ENCODE measurements around the gene NNAT.
"Not testable (repeated sequence)": the region's sequence is repeated elsewhere in the genome, so short reads cannot be mapped to it uniquely, and the experiment has no call there.

NNAT gene, protein sequence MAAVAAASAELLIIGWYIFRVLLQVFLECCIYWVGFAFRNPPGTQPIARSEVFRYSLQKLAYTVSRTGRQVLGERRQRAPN

DNA sequence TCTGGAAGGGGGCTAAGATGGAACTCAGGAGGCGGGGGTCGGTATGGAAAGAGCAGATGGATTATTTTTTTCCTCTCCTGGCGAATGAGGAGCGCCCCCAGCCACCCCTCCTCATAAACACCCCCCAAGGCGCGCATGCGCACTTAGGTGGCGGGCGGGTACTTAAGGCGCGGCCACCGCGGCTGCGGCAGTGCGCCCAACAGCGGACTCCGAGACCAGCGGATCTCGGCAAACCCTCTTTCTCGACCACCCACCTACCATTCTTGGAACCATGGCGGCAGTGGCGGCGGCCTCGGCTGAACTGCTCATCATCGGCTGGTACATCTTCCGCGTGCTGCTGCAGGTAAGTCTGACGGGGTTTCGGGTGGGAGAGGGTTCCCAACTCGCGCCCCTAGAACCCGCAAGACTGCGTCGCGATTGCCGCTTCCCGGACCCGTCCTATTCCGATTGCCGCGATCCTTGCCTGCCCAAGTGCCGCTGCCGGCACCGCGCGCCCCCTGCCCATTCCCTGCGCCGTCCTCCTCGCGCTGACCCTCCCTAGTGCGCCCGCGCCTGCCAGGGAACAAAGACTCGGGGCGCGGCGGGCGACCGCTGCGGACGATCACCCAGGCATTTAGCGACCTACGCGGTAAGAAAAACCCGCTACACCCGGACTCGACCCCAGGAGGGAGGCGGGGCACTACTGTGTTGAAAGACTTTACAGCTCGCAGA, at the start of gene NNAT:
NNAT (plus strand) TSS at position 190 of the 711 bp plus-strand sequence; CDS start at position 272, 82 bp downstream.
- no peak for DNase-seq (ENCODE audit: low read depth in 1 of 2, low spot score in 1 of 2)

DNA sequence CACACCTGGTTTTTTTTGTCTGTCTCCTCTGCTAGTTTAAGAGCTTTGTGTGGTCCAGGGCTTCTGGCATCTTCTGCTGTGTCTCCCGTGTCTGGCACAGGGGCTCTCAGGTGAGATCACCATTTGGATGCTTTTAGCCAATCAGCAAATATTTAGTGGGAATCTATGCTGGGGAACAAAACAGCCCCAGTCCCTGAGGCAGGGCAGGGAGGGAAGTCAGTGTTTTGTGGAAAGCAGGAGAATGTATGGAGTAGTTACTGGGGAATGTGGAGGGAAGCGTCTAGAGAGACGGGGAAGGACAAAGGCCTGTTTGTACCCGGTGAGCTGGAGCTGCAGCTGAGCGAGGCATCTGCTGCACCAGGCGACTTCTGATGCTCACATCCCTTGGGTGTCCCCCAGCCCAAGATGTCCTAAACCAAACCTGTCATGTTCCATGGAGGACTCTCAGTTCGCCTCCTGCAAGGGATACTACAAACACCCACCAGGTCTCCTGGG, 49.3 kb upstream of the NNAT start:
- DNase-seq (ENCODE audit: low read depth in 1 of 2, low spot score in 1 of 2), result no peak

DNA sequence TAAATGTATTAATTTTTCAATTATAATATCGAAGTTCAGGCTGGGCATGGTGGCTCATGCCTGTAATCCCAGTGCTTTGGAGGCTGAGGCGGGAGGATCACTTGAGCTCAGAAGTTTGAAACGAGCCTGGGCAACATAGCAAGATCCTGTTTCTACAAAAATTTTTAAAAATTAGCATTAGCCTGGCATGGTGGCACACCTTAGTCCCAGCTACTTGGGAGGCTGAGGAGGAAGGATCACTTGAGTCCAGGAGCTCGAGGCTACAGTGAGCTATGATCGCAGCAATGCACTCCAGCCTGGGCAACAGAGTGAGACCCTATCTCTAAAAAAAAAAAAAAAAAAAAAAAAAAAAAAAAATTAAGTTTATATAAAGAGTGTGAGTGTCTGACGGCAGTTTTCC, 48.6 kb upstream of the NNAT start:
- not testable (repeated sequence) for DNase-seq (ENCODE audit: low read depth in 1 of 2, low spot score in 1 of 2)

DNA sequence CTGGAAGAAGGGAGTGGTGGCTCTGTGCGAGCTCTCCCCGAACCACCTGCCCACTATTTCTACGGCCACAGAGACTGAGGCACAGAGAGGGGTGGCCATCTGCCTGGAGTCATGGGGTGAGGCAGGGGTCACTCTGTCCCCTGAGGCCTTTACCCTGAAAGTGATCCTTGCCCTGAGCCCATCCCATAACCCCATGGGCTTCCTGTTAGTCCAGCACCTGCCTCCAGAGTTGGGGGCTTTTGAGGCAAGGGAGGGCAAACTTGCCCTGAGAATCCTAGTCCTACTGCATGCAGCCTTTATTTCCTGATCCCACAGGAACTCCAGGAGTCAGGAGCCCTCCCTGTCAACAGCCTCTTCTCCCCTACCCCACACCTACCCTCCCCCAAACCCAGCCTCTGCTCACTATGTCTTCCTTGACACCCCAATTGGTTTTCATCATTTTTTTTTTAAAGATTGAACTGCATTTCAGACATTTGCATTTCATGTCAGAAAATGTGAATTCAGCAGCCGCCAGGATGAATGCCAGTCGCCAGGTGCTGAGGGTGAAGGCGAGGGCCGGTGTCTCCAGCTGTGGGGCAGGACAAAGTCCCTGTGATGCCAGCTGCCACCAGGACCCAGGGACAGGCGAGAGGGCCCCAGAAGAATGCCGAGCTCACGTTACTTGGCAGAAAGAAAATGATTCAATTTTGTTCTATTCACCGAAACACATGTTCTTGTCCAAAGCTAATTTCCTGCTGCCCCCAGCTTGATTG, 47.6 kb upstream of the NNAT start:
- DNase-seq (ENCODE audit: low read depth in 1 of 2, low spot score in 1 of 2), result no peak

DNA sequence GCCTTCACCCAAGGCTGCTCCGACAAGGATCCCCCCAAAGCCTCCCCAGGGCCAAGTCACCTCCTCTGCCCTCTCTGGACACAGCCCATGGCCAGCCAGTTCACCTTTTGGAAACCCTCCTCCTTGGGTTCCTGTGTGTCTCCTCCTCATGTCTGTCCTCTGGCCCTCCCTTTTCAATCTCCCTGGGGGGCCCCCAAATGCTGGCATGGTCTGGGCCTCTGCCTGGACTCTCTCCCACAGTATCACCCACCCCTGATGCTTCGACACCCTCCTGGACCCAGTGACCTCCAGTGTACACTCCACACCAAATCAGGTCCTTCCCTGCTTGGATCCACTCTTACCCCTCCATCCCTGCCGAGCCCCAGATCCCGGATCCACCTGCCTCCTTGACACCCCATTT, 46.7 kb upstream of the NNAT start:
- no peak for DNase-seq (ENCODE audit: low read depth in 1 of 2, low spot score in 1 of 2)

DNA sequence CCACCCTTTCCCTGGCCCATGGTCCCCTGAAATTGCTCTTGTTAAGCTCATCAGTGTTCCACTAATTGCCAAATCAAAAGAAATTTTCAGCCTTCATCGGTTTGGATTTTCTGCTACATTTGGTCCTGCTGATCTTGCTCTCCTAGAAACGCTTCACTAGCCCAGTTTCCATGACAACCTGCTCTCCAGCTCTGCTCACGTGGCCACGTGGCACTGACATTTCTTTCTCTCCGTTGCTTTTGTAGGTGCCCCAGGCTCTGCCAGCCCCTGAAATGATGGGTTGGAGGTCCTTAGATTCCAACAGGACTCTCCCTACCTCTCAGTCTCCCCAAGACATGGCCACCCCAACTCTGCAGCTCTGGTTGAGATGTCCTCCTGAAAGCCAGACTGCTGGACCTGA, 45.8 kb upstream of the NNAT start:
- DNase-seq (ENCODE audit: low read depth in 1 of 2, low spot score in 1 of 2), result no peak

DNA sequence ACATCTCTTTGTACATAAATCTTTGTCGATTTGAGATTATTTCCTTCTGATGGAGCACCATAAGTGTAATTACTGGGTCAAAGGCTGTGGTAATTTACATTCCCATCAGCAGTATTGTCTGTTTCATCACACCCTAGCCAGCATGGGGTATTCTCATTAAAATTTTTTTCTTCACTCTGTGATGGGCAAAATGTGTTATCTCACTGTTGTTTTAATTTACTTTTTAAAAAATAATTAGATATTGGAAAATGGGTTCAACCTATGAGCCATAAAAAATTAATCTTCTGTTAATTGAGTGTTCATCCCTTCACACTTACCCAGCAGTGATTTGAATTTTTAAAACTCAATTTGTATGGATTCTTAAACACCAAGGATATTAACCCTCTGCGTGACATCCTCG, 44.0 kb upstream of the NNAT start:
- no peak for DNase-seq (ENCODE audit: low read depth in 1 of 2, low spot score in 1 of 2)

DNA sequence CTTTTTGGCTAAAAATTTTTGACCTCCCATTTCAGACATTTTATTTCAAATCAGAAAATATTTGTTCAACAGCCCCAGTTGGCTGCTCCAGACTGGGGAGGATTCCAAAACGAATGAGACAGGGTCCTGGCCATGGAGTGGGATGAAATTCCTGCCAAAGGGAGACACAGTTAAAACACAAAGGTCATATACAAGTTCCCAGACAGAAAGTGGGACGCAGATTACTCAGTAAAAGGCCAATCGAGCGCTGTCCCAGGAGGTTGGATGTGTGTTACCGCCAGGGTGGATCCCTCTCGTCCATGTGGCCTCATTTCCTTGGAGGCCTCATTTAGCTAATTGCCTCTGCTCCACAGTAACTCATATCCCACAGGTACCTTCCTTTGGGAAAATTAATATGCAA, 41.8 kb upstream of the NNAT start:
- no peak for DNase-seq (ENCODE audit: low read depth in 1 of 2, low spot score in 1 of 2)

DNA sequence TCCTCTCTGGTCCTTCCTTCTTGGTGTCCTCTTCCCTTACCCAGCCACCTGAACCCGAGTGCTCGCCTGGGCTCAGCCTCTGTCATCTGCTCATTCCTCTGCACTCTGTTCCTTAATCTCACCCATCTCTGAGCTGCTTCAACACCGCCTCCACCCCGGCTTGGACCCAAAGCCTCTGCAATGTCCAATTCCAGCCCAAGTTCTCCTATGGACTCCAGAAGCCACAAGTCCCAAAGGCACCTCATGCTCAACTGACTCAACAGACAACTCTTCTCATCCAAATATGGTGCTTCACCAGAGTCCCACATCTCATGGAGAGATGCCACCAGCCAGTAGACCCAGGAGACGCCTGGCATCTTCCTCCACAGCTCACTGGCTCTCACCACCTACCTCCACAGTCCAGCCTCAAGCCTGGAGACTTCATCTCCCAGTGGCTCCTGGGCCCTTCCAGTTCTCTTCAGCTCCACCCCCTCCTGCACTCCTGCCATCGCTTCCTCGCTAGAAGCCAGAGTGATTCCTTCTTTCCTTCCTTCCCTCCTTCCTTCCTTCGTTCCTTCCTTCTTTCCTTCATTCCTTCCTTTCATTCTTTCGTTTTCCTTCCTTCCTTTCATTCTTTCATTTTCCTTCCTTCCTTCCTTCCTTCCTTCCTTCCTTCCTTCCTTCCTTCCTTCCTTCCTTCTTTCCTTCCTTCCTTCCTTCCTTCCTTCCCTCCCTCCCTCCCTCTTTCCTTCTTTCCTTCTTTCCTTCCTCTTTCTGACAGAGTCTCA, 40.9 kb upstream of the NNAT start:
- DNase-seq (ENCODE audit: low read depth in 1 of 2, low spot score in 1 of 2), result no peak

DNA sequence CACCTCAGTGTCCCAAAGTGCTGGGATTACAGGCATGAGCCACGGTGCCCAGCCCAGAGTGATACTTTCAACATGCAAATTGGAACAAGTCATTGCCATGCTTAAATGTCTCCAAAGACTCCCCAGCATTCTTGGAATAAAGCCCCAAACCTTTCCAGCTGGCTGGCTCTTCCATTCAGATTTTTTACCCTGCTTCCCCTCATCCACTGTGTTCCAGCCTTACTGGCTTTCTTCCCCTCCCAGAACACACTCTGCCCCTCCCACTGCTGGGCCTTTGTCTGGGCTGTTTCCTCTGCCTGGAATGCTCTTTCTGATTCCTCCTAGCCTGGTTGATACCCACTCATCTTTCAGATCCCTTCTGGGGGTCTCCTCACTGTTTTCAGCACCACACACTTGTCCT, 40.1 kb upstream of the NNAT start:
- no peak for DNase-seq (ENCODE audit: low read depth in 1 of 2, low spot score in 1 of 2)

DNA sequence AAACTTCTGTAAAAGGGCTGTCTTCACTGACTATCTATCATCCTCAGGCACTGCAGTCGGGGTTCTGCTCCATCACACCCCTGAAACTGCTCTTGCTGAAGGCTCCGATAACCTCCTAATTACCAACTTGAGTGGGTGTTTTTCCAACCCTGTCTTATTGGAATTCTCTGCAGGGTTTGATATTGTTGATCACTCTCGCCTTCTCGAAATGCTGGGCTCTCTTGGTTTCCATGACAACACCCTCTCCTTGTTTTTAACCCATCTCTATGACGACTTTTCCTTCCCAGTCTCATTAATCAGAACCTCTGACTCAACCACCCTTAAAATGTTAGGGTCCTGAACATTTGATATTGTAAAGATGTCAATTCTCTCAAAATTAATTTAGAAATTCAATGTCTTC, 39.4 kb upstream of the NNAT start:
- no peak for DNase-seq (ENCODE audit: low read depth in 1 of 2, low spot score in 1 of 2)

DNA sequence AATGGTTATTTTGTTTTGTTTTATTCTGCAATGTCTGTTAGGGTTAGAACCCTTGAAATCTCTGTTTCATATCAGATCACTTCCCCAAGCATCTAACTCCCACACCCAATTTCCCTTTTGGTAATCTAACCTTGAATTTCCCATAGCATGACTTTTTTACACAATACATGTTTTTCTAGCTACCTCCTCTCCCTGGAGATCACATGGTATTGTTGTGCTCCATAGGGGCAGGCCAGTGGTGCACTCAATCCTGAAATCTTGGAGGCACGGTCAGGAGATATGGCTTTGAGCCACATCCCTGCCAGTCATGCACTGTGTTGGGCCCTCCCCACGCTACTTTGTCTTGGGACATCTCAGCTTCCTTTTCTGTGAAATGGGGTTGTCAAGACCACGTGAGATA, 36.7 kb upstream of the NNAT start:
- no peak for DNase-seq (ENCODE audit: low read depth in 1 of 2, low spot score in 1 of 2)

DNA sequence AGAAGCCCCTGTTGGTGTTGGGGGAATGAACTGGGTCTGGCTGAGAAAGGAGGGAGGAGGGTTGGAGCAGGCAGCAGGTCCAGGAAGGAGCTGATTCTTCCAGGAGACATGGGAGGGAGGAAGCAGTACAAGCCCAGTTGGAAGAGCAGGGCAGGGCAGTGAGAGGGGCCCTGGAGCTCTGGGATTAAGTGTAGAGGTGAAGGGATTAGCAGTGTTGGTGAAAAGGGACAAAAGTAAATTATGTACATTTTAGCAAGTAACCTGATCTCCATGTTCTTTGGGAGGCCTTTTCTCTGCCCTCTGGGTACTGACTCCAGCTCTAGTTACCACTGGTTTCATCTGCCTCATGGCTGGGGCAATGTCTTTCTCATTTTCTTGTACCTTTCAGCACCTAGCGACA, 34.8 kb upstream of the NNAT start:
- DNase-seq (ENCODE audit: low read depth in 1 of 2, low spot score in 1 of 2), result not testable (repeated sequence)

DNA sequence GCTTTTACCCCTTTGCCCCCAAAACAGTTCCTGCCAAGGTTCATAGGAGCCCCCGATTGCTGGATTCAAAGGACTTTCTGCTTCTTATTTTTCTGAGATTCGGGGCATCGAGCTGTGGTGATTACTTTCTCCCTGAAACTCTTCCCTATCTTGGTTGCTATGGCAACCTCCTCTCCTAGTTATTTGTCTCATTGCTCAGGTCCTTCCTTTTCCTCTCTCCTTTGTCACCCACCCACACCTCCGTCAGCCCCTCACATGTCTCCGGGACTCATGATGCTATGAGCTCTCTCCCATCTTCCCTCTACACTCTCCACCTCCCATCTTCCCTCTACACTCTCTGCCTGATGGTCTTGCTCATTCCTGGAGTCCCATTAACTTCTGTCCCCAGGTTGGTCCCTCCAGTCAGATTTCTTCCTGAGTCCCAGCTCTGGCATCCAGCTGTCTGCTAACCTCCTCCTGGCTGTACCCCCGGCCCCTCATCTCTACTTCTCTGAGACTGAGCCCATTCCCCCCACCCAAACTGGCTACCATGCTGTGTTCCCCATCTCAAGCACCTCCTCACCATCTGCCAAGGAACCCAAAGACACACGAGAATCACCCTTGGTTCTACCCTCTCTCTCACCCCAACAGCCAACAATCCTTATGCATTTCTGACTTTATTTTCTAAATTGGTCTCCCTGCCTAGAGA, 30.2 kb upstream of the NNAT start:
- no peak for DNase-seq (ENCODE audit: low read depth in 1 of 2, low spot score in 1 of 2)

DNA sequence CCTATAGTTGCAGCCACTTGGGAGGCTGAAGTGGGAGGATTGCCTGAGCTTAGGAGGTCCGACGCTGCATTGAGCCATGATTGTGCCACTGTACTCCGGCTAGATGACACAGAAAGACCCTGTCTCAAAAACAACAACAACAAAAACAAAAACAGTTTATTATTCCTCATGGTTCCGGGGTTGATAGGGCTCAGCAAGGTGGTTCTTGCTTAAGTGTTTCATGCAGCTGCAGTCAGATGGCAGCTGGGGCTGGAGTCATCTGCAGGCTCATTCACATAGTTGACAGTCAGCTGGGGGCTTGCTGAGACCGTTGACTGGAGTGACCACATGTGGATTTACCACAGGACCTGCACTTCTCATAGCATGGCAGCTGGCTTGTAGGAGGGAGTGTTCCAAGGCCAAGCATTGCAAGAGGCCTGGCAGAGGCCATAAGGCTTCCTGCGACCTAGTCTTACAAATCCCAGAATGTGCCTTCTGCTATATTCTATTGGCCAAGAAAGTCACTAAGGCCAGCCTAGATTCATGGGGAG, 28.9 kb upstream of the NNAT start:
- no peak for DNase-seq (ENCODE audit: low read depth in 1 of 2, low spot score in 1 of 2)

DNA sequence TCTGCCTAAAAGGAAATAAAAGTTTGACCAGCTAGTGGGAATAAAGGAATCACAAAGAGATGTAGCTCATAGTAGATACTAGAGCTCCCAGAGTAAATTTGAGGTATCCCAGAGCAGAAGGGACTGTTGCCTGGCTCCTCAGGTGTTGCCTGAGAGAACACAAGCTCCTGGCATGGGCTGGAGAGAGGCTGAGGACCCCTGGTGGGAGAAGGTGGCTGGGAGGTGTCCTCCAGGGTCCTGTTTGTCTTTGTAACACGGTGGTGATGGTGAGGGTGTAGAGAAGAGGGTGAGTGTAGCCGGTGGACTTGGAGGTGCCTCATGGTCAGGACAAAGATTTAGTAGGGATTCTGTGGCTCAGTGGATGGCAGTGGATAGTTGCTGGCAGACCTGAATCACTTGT, 28.1 kb upstream of the NNAT start:
- no peak for DNase-seq (ENCODE audit: low read depth in 1 of 2, low spot score in 1 of 2)

DNA sequence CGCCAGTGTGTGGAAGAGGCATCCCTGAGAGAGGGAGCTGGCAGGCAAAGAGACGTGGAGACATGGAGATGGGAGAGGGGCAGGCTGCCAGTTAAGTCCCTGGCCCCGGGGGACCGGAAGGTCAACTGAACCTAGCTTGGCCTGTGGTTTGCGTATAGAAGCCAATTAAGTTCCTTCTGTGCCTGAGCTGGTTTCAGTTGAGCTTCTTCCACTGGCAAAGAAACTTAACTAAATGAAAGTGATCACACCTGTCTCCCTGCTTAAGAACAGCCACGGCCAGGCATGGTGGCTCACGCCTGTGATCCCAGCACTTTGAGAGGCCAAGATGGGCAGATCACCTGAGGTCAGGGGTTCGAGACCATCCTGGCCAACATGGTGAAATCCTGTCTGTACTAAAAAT, 26.7 kb upstream of the NNAT start:
- no peak for DNase-seq (ENCODE audit: low read depth in 1 of 2, low spot score in 1 of 2)

DNA sequence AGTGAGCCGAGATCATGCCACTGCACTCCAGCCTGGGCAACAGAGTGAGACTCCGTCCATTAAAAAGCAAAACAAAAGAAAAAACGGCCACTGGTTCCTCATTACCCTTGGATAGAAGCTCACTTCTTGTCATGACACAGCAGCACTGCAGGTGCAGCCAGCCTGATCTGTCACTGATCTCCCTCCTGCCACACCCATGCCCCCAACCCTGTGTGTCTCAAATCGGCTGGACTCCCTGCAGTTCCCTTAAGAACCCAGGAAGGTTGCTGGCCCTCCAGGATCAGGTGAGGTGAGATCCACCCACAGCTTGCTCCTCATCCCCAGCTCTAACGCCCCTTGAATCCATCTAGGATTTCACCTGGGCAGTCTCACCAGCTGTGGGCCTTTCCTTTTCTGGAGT, 26.3 kb upstream of the NNAT start:
- DNase-seq (ENCODE audit: low read depth in 1 of 2, low spot score in 1 of 2), result no peak

DNA sequence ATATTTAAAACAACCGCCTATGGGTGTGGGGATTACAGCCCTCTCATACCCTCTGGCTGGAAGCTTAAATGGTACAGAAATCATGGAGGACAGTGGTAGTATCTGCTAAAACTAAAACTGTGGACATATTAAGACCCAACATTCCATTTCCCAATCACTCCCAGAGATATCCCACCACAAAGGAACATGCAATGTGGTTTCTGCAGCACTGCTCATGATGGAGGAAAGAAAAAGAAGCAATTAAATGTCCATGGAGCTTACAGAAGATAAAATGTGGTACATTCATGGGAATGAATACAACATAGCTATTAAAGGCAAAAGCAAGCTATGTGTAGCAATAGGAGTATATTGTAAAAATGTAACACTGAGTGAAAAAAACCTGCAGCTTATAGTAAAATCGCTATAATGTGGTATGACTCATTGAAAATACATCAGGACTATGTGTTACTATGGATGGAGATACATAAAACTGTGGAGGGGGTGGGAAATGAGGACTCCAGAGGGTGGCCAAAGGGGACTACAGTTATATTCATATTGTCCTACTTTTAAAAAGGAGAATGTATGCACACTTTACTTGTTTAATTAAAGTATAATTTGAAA, 22.9 kb upstream of the NNAT start:
- DNase-seq (ENCODE audit: low read depth in 1 of 2, low spot score in 1 of 2), result no peak

DNA sequence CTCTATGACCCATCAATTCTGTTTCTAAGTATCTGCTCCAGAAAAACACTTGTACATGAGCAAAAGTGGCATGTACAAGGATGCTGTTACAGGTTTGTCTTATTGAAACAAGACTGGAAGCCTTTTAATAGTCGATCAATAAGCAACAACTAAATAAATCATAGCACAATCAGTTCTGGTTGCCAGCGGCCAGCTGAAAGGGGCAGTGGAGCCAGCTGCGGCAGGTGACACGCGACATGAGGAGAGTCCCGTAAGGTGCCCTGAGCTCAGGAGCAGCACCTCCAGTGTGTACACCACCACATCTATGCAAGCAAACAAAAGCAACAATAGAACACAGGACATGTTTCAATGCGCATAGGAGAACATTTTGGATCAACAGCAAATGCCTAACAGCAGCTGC, 20.7 kb upstream of the NNAT start:
- no peak for DNase-seq (ENCODE audit: low read depth in 1 of 2, low spot score in 1 of 2)

DNA sequence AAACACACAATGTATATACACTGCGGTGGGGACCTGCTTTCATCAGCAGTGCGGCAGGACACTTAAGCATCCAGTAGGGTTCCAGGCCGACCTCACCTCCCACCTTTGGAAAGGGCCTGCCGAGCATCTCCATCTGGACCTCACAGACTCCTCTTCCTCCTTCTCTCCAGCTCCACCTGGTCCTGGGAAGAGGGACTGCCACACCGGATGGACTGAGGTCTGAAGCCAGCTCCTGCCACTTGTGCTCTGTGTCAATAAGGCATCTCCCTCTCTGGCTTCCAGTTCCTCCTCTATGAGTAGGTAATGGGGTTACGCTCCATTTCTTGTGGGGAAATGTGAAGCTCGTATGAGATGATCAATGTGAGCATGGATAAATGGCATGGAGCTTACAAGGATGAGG, 19.1 kb upstream of the NNAT start:
- DNase-seq (ENCODE audit: low read depth in 1 of 2, low spot score in 1 of 2), result no peak
